Colonic mucosa (tissue), 4 donors: ENCODE data around the gene ANKRD23. TPM values are rescaled to one million over a fixed set of nuclear protein-coding genes. Genes with fewer than 3 reads are reported as not detected.

Source experiments
- DNase-seq: peaks from one replicate; pipeline ENCODE4 v3.0.0-alpha.2; 2020
- H3K27ac ChIP-seq: fragments of 200-600 bp; one replicate; pipeline ENCODE4 v1.8.0; 2021
- H3K27me3 ChIP-seq: fragments of 200-600 bp; one replicate; pipeline ENCODE4 v1.8.0; 2021
- H3K36me3 ChIP-seq: fragments of 200-600 bp; one replicate; pipeline ENCODE4 v1.8.0; 2021
- H3K4me1 ChIP-seq: fragments of 200-600 bp; one replicate; pipeline ENCODE4 v1.8.0; 2021; ENCODE audit warnings: mild to moderate bottlenecking
- H3K4me3 ChIP-seq: fragments of 200-600 bp; one replicate; pipeline ENCODE4 v1.8.0; 2021
- H3K9ac ChIP-seq, 2 donors: one replicate each; pipeline ENCODE4 v1.7.0; 2013; ENCODE audit warnings: control low read depth in 2 of 2, low read depth in 2 of 2, low read length in 2 of 2
- H3K9me3 ChIP-seq: fragments of 200-600 bp; one replicate; pipeline ENCODE4 v1.8.0; 2021
- CTCF ChIP-seq: fragments of 200-600 bp; IDR thresholded peaks from one replicate; pipeline ENCODE4 v1.8.0; 2022; ENCODE audit warnings: antibody characterized with exemption, mild to moderate bottlenecking
- intact Hi-C: fragments of 100-400 bp; cut with DNase I; formaldehyde crosslinking; loops from one replicate; pipeline ENCODE4 v1.14.1; 2022
- total RNA-seq, 2 donors: library from RNA; stranded (reverse); fragmentation: NEBNext Ultra II Directional in 1 of 2; extraction: Animal tissue kit (Norgen Biotek cat#: 25700) in 1 of 2; gene quantifications; one replicate each; pipeline ENCODE4 v1.2.1, GENCODE V29; 2021
- donor health status: healthy.
- donor health status: DM: no; HTN: no; CAD: no.
- donor health status: DM: no; HTN: no; CAD: no.

The ANKRD23 gene
- total RNA-seq, 2 donors from 2014 or later: 1.4 to 4.1 TPM

GRCh38 chr2:96859681-96860064, 15.9 kb upstream of the ANKRD23 start:
- H3K9me3 ChIP-seq: no peaks in the 10 kb centered on the region
- H3K27ac ChIP-seq: peak overlapping the region; percentile 2

GRCh38 chr2:96859099-96859649, 15.4 kb upstream of the ANKRD23 start:
- H3K4me1 ChIP-seq: no peaks in the 10 kb centered on the region
- no peaks in the 10 kb centered on the region for H3K36me3 ChIP-seq
- H3K27me3 ChIP-seq: no peaks in the 10 kb centered on the region
- peak overlapping the region; percentile 28 for H3K9ac ChIP-seq
- intact Hi-C loops: loop anchor here (2.0 to 5.0 kb wide), 2 partner anchors 37 to 94 kb away; no protein-coding TSS in a partner anchor
- H3K9me3 ChIP-seq: no peaks in the 10 kb centered on the region
- H3K4me3 ChIP-seq: no peak overlapping the region
- peak; percentile 51 for DNase-seq
- peak overlapping the region; percentile 2 for H3K27ac ChIP-seq
- no peak for TF ChIP-seq CTCF

More at GRCh38 chr2:96859681-96860064, 15.9 kb upstream of the ANKRD23 start:
- no peaks in the 10 kb centered on the region for H3K27me3 ChIP-seq
- H3K4me1 ChIP-seq: no peaks in the 10 kb centered on the region
- intact Hi-C loops: loop anchor here (2.0 to 5.0 kb wide), 2 partner anchors 37 to 93 kb away; no protein-coding TSS in a partner anchor
- no peaks in the 10 kb centered on the region for H3K36me3 ChIP-seq
- DNase-seq: no peak
- H3K4me3 ChIP-seq: no peak overlapping the region
- no peak for TF ChIP-seq CTCF
- H3K9ac ChIP-seq: no peak overlapping the region

- TF ChIP-seq CTCF: peak; percentile 80
- intact Hi-C loops: loop anchor here (2.0 to 5.0 kb wide), 2 partner anchors 36 to 95 kb away; no protein-coding TSS in a partner anchor
- DNase-seq: peak; percentile 98
- H3K36me3 ChIP-seq: no peaks in the 10 kb centered on the region
- H3K9ac ChIP-seq: peak within 1 kb of the TSS; percentile 71 to 78
- H3K27me3 ChIP-seq: no peaks in the 10 kb centered on the region
- no peaks in the 10 kb centered on the region for H3K4me1 ChIP-seq
- peak within 1 kb of the TSS; percentile 83 for H3K27ac ChIP-seq
- H3K9me3 ChIP-seq: no peaks in the 10 kb centered on the region
- peak within 1 kb of the TSS; percentile 85 for H3K4me3 ChIP-seq
These were observed 14.0 kb upstream of the ANKRD23 start, which contains the start of gene ANKRD39 for GRCh38 chr2:96857667-96858372. TSS of gene ANKRD39 (minus strand) at chr2:96858016. CDS start at chr2:96857987, 29 bp downstream.

- peak overlapping the region; percentile 71 to 78 for H3K9ac ChIP-seq
- TF ChIP-seq CTCF: no peak
- H3K9me3 ChIP-seq: no peaks in the 10 kb centered on the region
- H3K27me3 ChIP-seq: no peaks in the 10 kb centered on the region
- no peaks in the 10 kb centered on the region for H3K4me1 ChIP-seq
- DNase-seq: peak; percentile 58
- H3K27ac ChIP-seq: peak overlapping the region; percentile 83
- intact Hi-C loops: loop anchor here (5.0 kb wide), 1 partner anchor 35 kb away; no protein-coding TSS in a partner anchor
- no peaks in the 10 kb centered on the region for H3K36me3 ChIP-seq
- peak overlapping the region; percentile 85 for H3K4me3 ChIP-seq
These were observed 13.2 kb upstream of the ANKRD23 start for GRCh38 chr2:96856776-96857666.

GRCh38 chr2:96853321-96853720, 9.5 kb upstream of the ANKRD23 start:
- Histone ChIP-seq H3K36me3 (no peaks in the 10 kb centered on the region), H3K9me3 (no peaks in the 10 kb centered on the region), H3K4me3 (no peak overlapping the region), H3K27me3 (no peaks in the 10 kb centered on the region), H3K27ac (no peak overlapping the region), H3K4me1 (no peaks in the 10 kb centered on the region), H3K9ac (no peak overlapping the region)
- no peak for TF ChIP-seq CTCF
- intact Hi-C loops: no loop called here
- no peak for DNase-seq
